ENCODE data around the gene DUSP11.

DNA sequence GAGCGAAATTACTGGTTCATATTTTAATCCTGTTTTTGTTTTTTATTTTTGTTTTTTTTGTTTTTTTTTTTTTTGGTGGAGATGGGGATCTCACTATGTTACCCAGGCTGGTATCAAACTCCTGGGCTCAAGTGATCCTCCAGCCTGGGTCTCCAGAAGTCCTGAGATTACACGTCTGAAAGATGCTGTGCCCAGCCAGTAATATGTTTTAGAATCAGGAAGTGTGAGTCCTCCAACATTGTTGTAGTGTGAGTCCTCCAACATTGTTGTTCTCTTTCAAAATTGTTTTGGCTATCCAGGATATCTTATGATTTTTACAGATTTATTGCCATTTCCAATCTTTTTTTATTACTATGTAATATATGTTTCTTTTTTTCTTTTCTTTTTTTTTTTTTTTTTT lies 65.8 kb downstream of the DUSP11 start:
- TF ChIP-seq, protein P1, sequence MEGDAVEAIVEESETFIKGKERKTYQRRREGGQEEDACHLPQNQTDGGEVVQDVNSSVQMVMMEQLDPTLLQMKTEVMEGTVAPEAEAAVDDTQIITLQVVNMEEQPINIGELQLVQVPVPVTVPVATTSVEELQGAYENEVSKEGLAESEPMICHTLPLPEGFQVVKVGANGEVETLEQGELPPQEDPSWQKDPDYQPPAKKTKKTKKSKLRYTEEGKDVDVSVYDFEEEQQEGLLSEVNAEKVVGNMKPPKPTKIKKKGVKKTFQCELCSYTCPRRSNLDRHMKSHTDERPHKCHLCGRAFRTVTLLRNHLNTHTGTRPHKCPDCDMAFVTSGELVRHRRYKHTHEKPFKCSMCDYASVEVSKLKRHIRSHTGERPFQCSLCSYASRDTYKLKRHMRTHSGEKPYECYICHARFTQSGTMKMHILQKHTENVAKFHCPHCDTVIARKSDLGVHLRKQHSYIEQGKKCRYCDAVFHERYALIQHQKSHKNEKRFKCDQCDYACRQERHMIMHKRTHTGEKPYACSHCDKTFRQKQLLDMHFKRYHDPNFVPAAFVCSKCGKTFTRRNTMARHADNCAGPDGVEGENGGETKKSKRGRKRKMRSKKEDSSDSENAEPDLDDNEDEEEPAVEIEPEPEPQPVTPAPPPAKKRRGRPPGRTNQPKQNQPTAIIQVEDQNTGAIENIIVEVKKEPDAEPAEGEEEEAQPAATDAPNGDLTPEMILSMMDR (IDR thresholded peaks at IDR 0.05): no peak
- no peak for TF ChIP-seq POLR2A (IDR thresholded peaks at IDR 0.05)
